NCI-H226 (cell line): ENCODE data around the gene ARMH1.

Experiments used
- DNase-seq: peaks from one replicate; pipeline ENCODE4 v3.0.0-alpha.2; 2015

The ARMH1 gene

GRCh38 chr1:44670751-44671640, 3.5 kb upstream of the ARMH1 start:
- DNase-seq, result no peak

GRCh38 chr1:44672254-44672955, 2.1 kb upstream of the ARMH1 start:
- no peak for DNase-seq

GRCh38 chr1:44672961-44673674, 1.4 kb upstream of the ARMH1 start:
- no peak for DNase-seq

- DNase-seq, result no peak
Observed at GRCh38 chr1:44673675-44674112, 820 bp upstream of the ARMH1 start.

GRCh38 chr1:44675186-44675585, 672 bp downstream of the ARMH1 start:
- DNase-seq, result no peak

GRCh38 chr1:44676484-44677200, 2.1 kb downstream of the ARMH1 start:
- peak; percentile 17 for DNase-seq

- DNase-seq, result no peak
Observed at GRCh38 chr1:44677201-44677766, 2.8 kb downstream of the ARMH1 start.

- DNase-seq, result no peak
Observed at GRCh38 chr1:44678120-44678519, 3.6 kb downstream of the ARMH1 start.

- DNase-seq, result no peak
Observed at GRCh38 chr1:44678626-44679025, 4.1 kb downstream of the ARMH1 start.

GRCh38 chr1:44679468-44679867, 5.0 kb downstream of the ARMH1 start:
- DNase-seq, result no peak

GRCh38 chr1:44681905-44682882, 7.7 kb downstream of the ARMH1 start:
- DNase-seq, result no peak

GRCh38 chr1:44682883-44683265, 8.4 kb downstream of the ARMH1 start:
- no peak for DNase-seq

- no peak for DNase-seq
Observed at GRCh38 chr1:44684525-44684924, 10.0 kb downstream of the ARMH1 start.

- DNase-seq, result no peak
Observed at GRCh38 chr1:44685218-44685617, 10.7 kb downstream of the ARMH1 start.

- DNase-seq, result no peak
Observed at GRCh38 chr1:44685881-44686280, 11.4 kb downstream of the ARMH1 start.

GRCh38 chr1:44688760-44689446, 14.4 kb downstream of the ARMH1 start:
- DNase-seq, result no peak

GRCh38 chr1:44689447-44689765, 14.9 kb downstream of the ARMH1 start:
- no peak for DNase-seq

- no peak for DNase-seq
Observed at GRCh38 chr1:44693159-44693558, 18.6 kb downstream of the ARMH1 start.

GRCh38 chr1:44693900-44694299, 19.4 kb downstream of the ARMH1 start:
- no peak for DNase-seq

GRCh38 chr1:44694863-44695478, 20.5 kb downstream of the ARMH1 start:
- no peak for DNase-seq
